ENCODE data around the gene MLLT10.
"Not testable (repeated sequence)": the region's sequence is repeated elsewhere in the genome, so short reads cannot be mapped to it uniquely, and the experiment has no call there.

The MLLT10 gene

DNA sequence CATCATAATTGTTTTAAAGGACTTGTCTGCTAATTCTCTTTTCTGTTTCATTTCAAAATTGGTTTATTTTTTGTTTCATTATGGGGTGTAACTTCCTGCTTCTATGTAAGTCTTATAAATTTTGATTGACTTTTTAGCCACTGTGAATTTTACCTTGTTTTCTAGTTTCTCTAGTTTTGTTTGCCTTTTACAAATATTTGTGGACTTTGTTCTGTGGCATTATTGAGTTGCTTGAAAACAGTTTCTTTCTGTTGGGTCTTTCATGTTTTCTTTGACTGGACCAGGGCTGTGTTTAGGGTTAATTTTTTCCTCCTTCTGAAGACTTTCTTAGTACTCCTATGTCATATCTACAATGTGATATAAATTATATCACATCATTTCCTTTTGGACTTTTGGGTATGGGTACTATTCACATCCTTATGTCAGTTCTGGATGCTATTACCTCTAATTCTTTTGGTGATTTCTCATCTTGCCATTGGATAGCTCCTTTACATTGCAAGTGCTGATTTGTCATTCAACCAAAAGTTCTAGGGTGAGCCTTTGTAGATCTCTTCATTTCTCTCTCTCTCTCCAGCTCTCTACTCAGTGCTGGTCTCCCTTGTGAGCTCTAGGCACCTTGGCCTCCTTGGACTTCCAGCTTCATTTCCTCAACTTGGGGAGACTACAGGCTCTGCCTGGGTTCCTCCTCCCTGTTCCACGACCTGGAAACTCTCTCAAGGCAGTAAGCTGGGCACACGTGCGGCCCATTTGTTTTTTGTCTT is 36.9 kb downstream of the MLLT10 start:
- in situ Hi-C loops (cut with MboI; ENCODE audit: low sequenced_read_pairs) = no loop called here

DNA sequence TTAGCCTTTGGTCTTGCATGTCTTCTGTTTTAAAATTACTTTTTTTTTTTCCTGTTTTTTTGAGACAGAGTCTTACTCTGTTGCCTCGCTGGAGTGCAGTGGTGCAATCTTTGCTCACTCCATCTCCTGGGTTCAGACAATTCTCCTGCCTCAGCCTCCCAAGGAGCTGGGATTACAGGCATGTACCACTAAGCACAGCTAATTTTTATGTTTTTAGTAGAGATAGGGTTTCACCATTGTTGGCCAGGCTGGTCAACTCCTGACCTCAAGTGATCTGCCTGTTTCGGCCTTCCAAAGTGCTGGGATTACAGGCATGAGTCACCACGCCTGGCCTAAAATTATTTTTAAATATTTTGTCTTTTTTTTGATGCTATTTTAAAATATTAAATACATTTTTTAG is 38.5 kb downstream of the MLLT10 start:
- in situ Hi-C loops (cut with MboI; ENCODE audit: low sequenced_read_pairs) = no loop called here

DNA sequence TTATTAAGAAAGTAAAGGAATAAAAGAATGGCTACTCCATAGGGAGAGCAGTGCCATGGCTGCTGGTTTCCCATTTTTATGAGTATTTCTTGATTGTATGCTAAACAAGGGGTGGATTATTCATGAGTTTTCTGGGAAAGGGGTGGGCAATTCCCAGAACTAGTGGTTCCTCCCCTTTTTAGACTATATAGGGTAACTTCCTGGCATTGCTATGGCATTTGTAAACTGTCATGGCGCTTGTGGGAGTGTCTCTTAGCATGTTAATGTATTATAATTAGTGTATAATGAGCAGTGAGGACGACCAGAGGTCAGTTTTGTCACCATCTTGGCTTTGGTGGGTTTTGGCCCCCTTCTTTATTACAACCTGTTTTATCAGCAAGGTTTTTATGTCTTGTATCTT is 40.5 kb downstream of the MLLT10 start:
- in situ Hi-C loops (cut with MboI; ENCODE audit: low sequenced_read_pairs) = not testable (repeated sequence)

DNA sequence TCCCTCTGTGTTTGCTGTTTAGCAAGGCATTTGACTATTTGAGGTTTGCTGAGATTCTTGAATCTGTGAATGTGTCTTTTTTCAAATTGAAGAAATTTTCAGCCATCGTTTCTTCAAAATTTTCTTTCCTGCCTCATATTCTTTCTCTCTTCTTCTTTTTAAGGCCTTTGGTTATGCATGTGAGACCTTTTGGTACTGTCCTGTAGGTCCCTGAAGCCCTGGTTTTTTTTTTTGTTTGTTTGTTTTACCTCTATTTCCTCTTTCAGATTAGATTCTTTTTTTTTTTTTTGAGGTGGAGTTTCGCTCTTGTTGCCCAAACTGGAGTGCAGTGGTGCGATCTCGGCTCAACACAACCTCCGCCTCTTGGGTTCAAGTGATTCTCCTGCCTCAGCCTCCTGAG is 45.3 kb downstream of the MLLT10 start:
- in situ Hi-C loops (cut with MboI; ENCODE audit: low sequenced_read_pairs) = no loop called here

DNA sequence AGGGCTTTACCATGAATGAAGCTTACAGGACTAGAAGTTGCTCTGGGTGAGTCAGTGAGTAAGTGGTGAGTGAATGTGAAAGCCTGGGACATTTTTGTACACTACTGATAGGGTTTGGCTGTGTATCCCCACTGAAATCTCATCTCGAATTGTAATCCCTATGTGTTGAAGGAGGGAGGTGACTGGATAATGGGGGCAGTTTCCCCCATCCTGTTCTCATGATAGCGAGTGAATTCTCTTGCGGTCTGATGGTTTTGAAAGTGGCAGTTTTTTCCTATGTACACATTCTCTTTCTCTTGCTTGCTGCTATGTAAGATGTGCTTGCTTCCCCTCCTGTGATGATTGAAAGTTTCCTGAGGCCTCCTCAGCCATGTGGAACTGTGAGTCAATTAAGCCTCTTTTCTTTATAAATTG is 47.4 kb downstream of the MLLT10 start:
- in situ Hi-C loops (cut with MboI; ENCODE audit: low sequenced_read_pairs) = not testable (repeated sequence)

DNA sequence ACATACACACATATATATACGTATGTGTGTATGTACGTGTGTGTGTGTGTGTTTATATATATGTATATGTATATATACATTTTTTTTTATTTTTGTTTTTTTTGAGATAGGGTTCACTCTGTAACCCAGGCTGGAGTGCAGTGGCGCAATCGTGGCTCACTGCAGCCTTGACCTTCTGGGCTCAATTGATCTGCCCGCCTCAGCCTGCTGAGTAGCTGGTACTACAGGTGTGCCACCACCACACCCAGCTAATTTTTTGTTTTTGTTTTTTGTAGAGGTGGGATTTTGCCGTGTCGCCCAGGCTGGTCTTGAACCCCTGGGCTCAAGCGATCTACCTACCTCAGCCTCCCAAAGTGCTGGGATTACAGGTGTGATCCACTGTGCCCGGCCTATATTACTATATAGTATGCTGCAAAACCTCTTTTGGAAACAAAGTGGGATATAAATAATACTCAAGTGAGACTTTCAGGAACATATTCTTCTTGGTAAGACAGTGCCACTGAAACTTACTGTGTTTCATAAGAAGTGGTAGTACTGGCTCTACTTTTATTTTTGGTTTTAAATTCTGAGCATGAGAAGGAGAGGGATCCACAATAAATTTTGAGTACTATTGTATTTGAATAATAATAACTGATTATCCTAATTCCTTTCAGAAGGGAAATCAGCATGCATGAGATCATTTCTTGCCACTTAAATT is 51.0 kb downstream of the MLLT10 start:
- in situ Hi-C loops (cut with MboI; ENCODE audit: low sequenced_read_pairs) = no loop called here

DNA sequence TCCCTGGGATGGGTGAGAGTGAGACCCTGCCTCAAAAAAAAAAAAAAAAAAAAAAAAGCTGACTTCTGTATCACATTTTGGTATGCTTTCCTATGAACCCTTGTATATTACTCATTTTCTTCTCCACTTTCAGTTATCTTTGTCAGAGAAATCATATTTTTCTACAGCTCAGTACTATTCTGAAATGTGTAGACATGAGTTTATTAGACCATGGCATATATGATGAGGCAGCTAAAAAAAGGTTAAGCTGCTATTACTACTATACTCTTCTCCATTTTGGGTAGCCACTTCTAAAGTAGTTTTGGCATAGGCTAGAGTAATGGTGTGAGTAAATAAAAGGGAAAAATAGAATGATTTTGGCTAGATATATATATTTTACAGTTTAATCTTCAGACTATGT is 53.4 kb downstream of the MLLT10 start:
- in situ Hi-C loops (cut with MboI; ENCODE audit: low sequenced_read_pairs) = no loop called here

DNA sequence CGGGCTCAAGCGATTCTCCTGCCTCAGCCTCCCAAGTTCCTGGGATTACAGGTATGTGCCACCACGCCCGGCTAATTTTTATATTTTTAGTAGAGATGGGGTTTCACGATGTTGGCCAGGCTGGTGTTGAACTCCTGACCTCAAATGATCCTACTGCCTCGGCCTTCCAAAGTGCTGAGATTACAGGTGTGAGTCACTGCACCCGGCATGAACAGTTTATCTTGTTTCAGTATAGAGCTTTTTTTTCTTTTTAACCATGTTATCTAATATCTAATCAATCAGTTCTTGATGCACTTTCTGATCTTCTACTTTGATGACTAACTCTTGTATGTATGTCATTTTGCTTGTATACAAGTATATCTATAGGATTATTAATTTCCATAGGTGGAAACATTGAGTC is 54.1 kb downstream of the MLLT10 start:
- in situ Hi-C loops (cut with MboI; ENCODE audit: low sequenced_read_pairs) = not testable (repeated sequence)

DNA sequence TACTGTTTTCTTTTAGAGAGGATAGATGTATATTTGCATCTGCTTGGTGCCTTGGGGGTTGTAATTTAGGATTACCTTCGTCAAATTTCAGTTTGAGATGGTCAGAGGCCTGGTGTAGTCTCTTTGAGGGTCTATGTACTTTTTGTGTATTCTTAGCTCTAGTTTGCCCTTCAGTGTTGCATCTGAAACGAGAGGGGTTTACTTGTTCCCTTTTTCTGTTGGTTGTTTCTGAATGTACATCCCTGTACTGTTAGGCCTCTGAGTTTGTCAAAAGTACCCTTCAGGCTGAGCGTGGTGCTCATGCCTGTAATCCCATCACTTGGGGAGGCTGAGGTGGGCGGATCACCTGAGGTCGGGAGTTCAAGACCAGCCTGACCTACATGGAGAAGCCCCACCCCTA is 60.0 kb downstream of the MLLT10 start:
- in situ Hi-C loops (cut with MboI; ENCODE audit: low sequenced_read_pairs) = no loop called here

DNA sequence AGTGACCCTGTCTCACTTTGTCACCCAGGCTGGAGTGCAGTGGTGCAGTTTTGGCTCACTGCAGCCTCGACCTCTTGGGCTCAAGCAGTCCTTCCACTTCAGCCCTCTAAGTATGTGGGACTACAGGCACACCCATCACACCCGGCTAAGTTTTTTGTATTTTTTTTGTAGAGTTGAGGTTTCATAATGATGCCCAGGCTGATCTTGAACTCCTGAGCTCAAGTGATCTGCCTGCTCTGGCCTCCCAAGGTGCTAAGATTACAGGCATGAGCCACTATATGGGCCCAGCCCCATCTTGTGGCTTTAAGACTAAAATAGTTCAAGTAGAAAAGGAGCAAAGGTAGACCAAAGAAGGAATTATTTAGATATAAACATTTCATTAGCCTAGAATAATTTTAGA is 65.5 kb downstream of the MLLT10 start:
- in situ Hi-C loops (cut with MboI; ENCODE audit: low sequenced_read_pairs) = no loop called here

DNA sequence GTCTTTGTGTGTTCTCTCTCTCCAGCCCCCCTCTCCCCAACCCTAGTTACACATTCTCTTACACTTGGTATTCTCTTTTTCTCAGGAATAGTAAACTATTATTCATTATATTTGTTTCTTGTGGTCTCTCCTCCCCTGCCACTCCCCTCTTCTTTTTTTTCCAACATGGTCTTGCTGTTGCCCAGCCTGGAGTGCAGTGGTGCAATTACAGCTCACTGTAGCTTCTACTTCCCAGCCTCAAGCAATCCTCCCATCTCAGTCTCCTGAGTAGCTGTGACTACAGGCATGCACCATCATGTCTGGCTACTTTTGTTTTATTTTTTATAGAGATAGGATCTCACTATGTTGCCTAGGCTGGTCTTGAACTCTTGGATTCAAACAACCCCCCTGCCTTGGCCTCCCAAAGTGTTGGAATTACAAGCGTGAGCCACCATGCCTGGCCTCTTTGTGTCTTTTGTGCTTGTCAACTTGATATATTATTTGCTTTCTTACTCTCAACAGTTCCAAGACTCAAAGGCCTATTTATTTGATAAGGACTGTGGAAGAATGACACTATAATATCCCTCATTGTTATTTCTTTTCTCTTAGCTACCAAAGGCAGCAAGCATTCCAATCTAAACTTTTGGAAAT is 66.9 kb downstream of the MLLT10 start:
- in situ Hi-C loops (cut with MboI; ENCODE audit: low sequenced_read_pairs) = no loop called here

DNA sequence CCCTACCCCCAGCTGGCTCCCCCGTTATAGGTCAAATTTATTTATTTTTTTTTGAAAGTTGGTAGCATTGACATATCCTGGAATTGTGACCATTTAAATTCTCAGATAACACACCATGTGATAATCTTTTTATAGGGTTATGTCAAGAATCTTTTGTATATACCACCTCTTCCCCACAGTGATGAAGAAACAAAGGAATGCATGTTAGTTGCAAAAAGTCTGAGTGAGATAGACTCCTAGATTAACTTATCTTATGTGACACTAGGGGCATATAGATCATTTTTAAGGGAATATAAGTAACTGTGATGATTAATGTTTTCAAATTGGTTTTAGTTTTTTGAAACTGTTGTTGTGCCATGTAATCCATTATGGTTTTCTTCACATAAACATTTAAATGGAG is 68.3 kb downstream of the MLLT10 start:
- in situ Hi-C loops (cut with MboI; ENCODE audit: low sequenced_read_pairs) = no loop called here

DNA sequence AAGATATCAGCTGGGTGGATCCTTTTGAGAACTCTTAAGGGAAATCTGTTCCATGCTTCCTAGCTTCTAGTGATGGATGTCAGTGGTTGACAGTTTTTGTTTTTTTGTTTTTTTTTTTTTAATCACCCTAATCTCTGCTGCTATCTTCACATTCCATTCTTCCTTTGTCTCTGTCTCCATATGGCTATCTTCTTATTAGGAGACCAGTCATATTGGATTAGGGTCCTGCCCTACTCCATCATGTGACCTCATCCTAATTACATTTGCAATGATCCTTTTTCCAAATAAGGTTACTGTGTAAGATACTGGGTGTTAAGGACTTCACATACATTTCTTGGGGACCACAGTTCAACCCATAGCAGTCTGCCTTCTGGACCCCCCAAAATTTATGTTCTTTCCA is 69.7 kb downstream of the MLLT10 start:
- in situ Hi-C loops (cut with MboI; ENCODE audit: low sequenced_read_pairs) = no loop called here

DNA sequence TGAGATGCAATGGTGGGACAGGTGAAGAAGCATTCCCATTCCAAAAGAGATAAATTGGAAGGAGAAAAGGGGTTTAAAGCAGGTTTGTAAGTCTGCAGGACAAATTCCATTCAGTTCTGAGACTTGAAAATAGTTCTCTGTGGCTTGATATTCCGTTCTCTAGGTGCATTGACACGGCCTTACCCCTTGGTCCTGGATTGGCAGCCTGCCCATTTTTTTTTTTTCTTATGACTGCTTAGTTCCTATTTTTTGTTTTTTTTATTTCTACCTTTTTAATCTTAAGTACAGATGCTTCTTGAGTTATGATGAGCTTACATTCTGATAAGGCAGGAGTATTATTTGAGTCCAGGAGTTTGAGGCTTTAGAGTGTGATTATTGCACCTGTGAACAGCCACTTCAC is 70.6 kb downstream of the MLLT10 start:
- in situ Hi-C loops (cut with MboI; ENCODE audit: low sequenced_read_pairs) = no loop called here

DNA sequence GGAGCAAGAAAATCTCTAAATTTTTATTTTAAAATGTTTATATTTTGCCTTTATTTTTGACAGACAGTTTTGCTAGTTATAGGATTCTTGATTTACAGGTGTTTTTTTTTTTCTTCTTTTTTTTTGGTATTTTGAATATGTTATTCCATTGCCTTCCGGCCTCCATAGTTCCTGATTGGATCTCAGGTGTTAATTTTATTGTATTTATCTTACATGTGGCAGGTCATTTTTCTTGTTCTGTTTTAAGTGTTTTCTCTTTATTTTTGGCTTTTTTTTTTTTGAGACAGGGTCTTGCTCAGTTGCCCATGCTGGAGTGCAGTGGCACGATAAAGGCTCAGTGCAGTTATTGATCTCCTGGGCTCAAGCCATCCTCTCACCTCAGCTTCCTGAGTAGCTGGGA is 73.9 kb downstream of the MLLT10 start:
- in situ Hi-C loops (cut with MboI; ENCODE audit: low sequenced_read_pairs) = no loop called here

DNA sequence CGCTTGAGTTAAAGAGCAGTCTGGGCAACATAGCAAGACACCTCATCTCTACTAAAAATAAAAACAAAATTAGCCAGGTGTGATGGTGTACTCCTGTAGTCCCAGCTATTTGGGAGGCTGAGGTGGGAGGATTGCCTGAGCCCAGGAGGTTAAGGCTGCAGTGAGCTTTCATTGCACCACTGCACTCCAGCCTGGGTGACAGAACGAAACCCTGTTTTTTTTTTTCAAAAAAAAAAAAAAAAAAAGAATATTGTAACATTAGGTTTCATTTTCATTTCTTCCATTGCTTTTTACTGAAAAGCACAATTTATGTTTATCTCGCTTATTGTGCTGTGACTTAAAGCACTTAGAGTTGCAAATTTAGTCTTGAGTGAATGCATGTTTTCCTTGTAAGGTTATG is 80.0 kb downstream of the MLLT10 start:
- in situ Hi-C loops (cut with MboI; ENCODE audit: low sequenced_read_pairs) = no loop called here

DNA sequence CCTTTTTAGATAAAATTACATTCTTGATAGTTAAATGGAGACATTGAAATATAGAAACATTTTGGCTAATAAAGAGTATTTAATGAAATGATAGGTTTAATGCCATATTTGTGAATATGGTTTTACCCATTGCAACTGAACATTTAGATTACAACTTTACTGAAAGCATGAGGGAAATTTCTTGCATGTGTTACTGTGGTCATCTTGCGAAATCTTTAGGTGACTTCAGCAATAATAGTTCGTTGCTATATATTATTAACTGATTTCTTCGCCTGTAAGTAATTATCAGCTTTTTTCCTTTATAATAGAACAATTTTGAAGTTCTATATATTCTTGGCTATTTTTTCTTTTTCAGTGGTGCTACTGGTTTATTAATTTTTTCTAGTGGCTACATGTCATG is 83.2 kb downstream of the MLLT10 start:
- in situ Hi-C loops (cut with MboI; ENCODE audit: low sequenced_read_pairs) = no loop called here

DNA sequence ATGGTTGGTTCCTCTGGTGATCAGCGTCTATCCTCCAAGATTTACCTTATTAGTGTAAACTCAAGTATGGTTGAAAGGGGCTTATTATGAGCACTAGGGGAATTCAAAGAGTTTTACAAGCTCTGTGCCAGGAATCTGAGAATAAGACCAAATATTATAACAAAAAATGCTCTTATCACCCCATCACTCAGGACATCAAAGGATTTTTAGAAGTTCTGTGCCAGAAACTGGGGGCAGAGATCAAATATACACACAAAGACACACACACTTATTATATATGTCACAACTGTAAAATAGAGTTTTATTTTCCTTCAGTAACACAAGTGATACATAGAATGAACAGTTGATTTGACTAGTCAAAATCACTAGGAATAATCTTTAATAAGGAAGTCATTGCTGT is 89.3 kb downstream of the MLLT10 start:
- in situ Hi-C loops (cut with MboI; ENCODE audit: low sequenced_read_pairs) = no loop called here

DNA sequence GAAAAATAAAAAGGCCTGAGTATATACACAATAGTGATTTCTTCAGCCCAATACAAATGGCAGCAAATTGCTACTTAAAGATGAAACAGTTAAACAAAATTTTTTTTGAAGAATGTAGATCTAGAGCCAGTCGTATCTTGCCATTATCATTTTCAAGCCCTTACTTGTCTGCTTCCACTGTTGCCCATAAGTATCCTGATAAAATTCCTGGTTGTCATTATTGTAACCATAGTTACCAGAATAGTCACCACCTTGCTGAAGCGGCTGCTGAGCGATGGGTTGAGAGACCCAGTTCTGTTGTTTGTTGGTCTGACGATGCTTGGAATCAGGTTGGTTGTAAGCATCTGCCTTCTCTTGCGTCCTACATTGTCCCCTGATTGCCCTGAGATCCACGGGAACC is 90.4 kb downstream of the MLLT10 start:
- in situ Hi-C loops (cut with MboI; ENCODE audit: low sequenced_read_pairs) = not testable (repeated sequence)

DNA sequence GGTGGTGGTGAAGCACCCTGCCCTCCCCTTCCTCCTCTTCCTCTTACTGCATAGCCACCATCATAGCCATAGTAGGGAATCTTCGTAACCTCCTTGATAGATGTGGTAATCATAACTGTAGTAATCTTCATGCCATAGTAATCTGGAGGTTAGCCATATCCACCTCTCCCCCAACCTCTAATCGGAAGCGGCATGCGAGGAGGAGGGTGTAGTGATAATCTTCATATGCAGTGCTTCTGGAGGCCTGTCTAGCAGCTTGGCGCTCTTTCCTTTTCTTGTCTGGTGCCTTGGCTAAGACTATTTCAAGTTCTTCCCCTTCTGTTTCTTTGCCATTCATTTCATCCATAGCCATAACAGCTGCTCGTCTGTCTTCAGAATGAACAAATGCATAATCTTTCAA is 90.9 kb downstream of the MLLT10 start:
- in situ Hi-C loops (cut with MboI; ENCODE audit: low sequenced_read_pairs) = no loop called here

DNA sequence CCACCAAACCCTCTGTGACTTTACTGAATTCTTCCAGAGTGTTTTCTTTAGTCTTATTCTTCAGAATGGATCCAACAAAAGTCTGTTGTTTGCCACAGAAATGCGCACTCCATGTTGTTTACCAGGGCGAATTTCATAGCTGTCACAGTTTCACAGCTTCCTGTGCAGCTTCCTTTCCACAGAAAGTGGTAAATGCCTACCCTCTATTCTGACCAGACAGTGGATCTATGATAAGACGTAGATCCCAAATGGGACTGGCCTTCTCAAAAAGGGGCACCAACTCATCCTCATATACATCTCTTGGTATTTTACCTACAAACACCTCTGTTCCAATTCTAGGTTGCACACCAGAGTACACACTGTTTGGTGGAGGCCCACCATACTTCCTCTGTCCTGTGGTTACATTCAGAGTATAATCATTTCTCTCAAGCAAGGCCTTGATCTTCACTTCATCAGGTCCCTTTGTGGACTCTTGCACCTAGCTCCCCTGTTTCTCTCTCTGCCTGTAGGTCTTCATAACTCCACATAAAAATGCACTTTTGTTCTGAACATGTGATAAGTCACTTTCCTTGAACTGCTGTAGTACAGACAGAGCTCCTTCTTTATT is 91.7 kb downstream of the MLLT10 start:
- in situ Hi-C loops (cut with MboI; ENCODE audit: low sequenced_read_pairs) = no loop called here

Measured in HL-60/S4 (cell line).